NOMO-1 treated with dmso at 0.1 percent for 144 hours (cell line): Measurements from ENCODE around the gene PHYKPL.
"Not testable (repeated sequence)": the region's sequence is repeated elsewhere in the genome, so short reads cannot be mapped to it uniquely, and the experiment has no call there.

ENCODE experiments used
- DNase-seq: peaks from one replicate; lab custom pipeline; 2025; ENCODE audit not compliant: unreplicated experiment; lab: John Stamatoyannopoulos, UW

Gene PHYKPL

DNA sequence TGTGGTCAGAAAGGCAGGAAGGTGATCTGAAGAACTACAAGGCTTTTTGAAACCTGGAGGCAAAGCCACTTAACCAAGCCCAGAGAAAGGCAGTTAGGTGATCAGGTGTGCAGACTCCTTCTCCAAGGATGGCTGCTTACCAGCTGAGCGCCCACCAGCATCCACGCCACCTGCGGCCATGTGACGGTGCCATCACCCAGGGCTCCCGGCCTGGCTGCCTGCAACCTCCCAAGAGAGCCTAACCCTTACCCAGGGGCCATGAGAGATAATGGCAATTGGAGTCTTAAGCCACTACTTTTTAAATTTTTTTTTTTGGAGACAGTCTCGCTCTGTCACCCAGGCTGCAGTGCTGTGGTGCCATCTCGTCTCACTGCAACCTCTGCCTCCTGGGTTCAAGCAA is 33.1 kb upstream of the PHYKPL start:
- no peak for DNase-seq

DNA sequence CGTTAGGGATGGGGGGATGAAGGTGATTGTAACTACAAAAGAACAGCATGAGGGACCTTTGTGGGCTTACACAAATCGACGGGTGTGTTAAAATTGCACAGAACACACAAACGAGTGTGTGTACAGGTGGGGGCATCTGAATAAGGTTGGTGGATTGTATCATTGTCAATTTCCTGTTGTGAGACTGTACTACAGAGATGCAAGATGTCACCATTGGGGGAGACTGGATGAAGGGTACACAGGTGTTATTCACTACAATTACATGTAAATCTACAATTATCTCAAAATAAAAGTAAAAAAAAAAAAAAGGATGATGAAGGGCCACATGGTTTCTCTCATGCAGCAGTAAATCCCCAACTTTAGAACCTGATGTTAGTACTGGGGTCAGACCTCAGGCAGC is 31.4 kb upstream of the PHYKPL start:
- no peak for DNase-seq

DNA sequence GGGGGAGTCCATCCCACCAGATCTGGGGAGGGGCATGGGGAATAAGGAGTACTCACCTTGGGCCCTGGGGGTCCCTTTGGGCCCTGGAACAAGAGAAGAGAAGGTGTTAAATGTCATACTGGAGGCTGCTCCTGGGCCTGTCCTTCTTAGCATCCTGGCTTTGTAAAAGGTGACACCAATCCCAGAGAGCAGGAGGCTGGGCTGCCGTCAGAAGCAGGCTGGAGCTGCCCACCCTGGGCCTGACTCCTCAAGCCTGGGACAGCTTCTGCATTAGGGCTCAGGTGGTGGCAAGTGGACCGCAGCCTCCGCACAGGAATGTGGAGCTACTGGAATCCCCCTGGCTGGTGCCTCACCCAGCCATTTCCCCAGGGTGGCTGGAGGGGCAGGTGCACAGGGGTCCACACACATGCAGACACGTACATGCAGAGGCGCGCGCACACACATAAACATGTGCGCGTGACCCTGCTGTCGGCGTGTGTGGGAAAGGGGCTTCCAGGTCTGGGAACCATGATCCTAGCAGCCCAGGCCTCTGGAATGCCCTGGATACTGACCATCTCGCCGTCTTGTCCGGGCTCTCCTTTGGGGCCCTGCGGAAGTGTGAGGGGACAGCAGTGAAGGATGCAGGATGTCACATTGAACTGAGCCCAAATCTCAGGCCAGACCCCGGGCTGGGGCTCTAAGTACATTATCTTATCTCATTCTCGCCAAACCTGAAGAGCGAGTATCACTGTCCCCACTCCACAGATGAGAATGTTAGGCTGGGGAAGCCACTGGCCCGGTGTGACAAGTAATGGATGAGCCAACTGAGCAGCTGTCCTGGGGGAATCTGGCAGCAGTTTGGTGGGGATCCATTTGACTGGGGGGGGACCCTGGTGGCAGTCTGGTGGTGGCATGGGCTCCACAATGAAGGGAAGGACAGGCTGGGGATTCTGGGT is 29.3 kb upstream of the PHYKPL start:
- DNase-seq: no peak

DNA sequence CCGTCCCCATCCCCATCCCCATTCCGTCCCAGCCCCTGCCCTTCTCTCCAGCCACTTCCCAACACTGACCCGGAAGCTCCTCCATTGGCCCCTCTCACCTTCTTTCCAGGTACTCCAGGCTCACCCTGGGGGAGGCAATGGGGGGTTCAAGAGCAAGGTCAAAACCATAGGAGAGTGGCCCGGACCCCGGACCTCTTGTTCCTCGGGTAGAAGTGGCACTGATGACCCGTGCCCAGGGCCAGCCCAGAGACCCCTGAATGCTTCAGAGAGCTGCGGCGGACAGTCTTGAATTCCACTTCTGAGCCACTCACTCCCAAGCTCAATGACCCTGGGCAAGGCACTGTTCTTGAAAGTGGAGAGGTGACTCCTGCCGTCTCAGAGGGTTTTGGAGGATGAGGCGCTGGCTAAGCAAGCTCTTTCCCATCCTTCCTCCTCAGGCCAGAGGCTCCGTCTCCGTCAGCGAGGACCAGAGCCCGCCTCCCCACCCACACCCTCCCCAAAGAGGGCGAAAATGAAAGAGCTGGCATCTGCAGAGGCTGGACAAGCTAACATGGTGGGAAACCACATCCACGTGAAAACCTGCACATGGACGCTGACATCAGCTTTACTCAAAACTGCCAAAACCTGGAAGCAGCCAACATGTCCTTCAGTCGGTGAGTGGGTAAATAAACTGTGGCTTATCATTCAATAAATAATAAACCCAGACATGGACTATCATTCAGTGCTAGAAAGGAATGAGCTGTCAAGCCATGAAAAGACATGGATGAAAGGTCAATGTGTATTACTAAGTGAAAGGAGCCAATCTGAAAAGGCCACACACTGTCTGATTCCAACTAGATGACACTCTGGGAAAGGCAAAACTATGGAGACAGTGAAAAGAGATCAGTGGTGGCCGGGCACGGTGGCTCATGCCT is 27.3 kb upstream of the PHYKPL start:
- DNase-seq: no peak

DNA sequence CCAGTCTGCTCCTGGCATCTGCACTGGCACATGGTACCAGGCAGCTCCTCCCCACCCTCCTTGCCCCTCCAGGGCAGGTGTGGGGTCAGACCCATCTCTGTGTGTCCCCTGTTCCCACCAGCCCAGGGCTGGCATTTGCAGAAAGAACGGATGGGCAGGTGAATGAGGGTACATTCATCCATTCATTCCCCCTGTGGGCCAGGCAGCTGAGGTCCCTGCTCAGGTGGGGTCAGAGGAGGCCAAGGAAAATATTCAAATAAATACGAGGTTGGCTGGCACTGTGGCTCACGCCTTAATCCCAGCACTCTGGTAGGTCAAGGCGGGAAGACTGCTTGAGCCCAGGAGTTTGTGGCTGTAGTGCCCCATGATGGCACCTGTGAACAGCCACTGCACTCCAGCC is 25.0 kb upstream of the PHYKPL start:
- DNase-seq: no peak

DNA sequence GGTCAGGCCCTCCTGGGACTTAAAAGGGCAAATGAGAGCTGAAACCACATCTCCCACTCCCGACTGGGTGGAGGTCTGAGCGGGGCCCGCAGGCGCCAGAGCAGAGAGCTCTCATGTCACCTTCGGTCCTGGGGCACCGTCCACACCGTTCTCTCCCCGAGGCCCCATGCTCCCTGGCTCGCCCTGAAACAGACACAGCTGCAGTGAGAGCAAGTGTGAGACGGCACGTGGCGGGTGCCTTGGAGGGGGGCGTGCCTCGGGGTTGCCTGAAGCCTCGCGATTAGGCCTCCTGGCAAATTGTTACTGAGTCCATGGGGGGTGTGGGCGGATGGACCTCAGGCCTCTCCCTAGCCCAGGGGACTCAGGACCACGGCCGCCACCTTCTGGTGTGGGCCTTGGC is 24.1 kb upstream of the PHYKPL start:
- no peak for DNase-seq

DNA sequence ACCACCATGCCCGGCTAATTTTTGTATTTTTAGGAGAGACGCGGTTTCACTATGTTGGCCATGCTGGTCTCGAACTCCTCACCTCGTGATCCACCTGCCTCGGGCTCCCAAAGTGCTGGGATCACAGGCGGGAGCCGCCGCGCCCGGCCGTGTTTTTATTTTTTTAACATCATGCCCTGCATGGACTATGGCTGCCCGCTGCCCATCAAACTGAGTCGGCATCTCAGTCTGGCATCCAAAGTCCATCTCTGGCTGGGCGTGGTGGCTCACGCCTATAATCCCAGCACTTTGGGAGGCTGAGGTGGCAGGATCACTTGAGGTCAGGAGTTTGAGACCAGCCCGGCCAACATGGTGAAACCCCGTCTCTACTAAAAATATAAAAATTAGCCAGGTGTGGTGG is 21.0 kb upstream of the PHYKPL start:
- DNase-seq: not testable (repeated sequence)

DNA sequence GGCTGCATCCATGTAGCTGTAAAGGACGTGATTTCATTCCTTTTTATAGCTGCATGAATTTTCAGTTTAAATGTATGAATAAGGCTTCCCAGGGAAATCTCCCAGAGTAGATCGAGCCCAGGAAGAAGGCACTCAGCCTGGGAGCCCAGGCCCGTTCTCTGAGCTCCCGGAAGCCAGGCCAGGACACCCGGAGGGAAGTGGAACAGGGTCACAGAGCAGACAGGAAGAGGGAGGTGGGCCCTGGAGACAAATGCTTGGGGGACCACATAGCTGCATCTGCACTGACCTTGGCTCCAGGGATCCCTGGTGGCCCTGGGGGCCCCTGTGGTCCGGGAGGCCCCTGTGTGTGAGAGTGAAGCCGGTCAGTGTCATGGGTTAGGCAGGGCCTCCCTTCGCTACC is 19.7 kb upstream of the PHYKPL start:
- no peak for DNase-seq

DNA sequence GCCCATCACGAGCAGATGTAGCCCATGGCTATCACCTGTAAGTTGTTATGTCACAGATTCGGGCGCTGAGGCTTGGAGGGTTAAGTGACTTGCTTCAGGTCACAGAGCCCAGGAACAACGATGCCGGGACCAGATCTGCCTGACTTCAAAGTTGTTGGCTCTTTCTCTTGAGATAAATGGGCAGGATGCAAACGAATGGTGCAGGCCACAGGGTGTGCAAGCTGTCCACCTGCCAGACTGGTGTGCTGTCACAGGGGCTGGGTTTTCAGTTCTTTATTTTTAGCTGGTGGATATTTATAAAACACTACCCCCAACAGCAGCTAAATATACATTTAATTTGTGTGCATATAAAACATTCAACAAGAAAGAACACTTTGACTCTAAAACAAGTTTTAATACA is 17.7 kb upstream of the PHYKPL start:
- no peak for DNase-seq

DNA sequence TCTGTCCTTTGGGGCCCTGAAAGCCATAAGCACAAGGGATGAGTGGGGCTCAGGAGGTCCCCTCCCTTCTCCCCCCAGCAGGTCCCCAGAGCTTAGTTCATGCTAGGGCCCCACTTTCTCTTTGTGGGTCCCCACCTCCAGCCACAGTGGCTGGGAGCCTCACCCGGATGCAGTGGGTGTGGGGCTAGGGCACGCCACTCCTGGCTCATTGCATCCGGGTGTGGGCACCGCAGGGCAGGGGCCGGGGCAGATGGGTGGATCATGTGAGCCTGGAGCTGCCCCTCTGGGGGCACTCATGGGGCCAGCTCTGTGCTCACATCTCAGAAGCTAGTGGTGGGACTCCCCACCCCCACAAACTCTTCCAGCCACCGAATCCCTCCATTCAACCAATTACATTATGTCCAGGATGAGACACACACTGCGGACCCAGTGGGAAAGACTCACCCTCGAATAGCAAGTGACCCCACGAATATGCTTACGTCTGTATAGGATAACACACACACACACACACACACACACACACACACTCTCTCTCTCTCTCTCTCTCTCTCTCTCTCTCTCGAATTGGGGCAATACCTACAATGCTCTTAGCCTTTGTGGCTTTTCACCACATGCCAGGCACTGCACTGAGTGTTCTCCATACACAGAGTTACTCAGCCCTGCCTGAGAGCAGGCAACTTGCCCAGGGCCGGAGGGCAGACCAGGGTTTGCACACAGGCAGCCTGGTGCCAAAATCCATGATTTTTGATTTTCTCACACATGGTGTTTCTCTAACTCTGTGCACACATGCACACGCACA is 16.8 kb upstream of the PHYKPL start:
- DNase-seq: no peak

DNA sequence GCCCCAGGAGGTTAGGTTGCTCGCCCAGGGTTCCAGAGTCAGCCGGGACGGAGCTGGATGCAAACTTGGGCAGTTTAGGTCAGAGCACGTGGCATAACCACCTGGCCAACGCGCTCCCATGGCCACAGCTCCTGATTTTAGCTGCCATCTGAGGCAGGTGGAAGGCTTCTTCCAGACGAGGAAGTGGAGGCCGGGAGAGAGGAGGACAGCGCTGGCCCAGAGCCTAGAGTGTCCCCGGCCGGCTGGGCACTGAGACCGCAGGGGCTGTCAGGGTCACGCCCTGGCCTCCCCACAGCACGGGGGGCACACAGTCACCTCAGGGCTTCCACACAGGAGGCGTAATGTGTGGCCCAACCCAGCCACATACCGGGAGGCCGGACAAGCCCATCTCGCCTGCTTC is 16.1 kb upstream of the PHYKPL start:
- DNase-seq: no peak

DNA sequence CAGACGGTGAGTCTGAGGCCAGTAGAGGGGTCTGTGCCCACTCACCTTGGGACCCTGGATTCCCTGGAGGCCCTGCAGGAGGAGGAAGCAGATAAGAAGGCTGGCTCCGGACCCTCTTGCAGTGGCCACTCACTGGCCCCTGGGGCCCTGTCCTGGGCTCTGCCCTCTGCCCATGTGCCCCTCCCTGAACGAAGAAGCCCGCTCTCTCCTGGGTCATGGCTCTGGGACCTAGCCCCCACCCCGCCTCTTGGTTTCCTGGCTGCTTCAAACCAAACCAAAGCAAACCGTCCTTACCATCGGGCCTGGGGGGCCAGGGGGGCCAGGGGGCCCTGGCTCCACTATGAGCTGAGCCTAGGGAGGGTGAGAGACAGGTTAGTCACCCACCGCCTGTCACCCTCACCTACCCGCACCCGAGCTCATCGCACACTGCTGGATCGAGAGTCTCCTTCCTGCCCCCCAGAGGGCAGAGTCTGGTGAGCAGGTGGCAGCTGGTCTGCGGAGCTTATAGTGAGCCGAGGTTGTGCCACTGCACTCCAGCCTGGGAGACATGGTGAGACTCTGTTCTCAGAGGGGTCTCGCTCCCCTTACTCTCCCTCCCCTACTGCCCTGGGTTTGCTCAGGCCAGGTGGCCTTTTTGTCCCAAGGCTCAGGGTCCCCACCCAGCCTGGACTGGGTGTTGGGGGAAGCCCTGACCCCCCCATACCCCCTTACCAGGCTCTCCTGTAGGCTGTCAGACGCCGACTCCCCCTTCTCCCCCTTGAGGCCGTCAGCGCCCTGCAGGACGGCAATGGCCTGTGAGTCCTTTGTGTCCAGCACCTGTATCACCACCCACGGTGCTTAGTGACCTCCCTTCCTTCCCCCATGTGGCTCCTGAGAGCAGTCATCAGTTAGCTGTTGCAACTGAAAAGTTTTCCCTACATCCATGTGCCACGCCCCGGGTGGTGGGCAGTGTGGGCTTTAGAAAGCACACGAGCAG is 15.2 kb upstream of the PHYKPL start:
- DNase-seq: no peak

DNA sequence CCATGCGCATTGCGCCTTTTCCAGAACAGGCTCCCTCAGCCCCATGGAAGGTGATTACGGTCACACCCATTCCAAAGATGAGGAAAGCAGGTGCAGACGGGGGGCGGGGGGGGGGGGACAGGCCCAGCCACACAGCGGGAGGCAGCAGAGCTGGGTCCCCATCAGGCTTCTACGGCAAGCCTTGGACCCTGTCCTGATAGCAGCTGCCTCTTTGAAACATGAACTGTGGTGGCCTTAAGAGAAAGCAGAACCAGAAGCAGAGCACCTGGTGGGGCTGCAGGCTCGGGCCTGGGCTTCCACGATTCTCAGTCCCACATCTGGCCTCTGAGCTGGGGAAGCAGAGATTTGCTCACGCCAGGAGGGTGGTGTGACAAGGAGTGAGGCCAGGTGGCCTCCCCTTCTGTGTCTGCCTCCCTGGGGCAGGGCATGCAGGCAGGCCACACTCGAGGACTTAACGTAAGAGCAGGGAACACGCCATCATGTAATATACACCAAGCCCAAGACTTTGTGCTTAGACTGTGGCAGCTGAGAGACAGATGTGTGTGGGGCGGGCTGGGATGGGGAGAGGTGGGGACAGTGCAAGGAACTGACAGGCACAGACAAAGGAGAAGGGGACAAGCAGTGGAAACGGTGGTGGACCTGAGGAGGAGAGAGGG is 14.2 kb upstream of the PHYKPL start:
- no peak for DNase-seq

DNA sequence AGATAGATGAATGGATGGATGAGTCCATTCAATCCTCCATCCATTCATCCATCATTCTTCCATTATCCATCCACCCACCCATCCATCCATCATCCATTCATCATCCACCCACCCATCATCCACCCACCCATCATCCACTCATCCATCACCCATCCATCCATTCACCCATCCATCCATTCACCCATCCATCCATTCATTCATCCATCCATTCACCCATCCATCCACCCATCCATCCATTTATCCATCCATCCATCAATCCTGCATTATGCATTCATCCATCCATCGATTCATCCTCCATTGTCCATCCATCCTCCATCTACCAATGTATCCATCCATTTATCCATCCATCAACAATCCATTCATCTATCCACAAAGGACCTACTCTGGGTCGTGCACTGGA is 12.8 kb upstream of the PHYKPL start:
- DNase-seq: no peak

DNA sequence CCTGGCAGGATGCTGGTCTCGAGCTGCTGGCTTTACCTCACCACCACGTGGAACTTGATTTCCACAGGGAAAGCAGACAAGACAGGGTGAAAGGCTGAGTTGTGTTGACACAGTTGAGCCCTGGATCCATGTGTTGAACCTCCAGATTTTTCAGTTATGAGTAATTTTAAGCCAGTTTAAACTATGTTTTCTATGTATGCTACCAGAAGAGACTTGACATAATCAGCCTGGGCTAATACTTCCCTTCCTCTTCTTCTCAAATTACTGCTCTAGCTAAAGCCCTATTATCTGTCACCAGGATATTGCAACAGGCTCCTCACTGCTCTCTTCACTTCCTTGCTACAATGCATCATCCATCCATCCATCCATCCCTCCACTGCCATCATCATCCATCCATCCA is 12.0 kb upstream of the PHYKPL start:
- no peak for DNase-seq

DNA sequence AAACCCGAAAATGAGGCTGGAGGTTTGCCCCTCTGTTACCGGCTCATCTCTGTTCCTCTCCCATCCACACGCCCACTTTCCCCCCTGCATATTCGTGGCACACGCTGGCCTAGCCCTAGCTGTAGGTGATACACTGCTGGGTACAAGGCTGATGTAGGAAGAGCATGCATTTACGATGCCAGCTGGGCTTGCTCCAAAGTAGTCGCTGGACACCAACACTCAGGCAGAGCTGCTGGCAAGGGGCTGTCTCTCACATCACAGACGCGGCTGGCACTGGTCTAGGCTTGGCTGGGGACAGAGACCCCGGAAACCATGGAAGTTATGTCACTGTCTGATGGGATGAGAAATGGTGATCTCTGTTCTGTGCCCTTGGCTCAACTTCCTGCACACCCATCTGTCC is 9.8 kb upstream of the PHYKPL start:
- DNase-seq: no peak

DNA sequence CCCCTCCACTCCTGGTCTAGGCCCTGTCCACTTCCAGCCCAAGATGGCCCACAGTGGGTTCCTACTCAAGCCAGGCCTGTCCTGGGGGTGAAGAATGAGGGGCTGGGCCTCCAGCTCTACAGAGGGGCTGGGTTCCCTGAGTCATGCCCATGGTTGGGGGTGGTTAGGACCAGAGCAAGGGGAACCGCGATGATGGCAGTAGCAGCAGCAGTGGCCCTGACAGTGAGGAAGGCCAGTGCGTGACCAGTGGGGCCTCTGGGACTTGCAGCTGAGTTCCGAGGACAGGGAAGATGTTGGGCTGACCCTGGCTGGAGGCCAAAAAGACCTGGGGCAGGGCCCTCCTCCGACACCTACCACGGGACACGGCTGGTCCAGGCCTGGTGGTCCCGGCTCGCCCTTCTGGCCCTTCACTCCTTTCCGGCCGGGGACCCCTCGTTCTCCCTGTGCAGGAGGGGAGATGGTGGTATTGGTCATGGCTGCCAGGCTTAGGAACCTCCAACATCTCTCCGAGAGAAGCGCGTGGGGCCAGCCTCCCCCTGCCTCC is 9.2 kb upstream of the PHYKPL start:
- no peak for DNase-seq

DNA sequence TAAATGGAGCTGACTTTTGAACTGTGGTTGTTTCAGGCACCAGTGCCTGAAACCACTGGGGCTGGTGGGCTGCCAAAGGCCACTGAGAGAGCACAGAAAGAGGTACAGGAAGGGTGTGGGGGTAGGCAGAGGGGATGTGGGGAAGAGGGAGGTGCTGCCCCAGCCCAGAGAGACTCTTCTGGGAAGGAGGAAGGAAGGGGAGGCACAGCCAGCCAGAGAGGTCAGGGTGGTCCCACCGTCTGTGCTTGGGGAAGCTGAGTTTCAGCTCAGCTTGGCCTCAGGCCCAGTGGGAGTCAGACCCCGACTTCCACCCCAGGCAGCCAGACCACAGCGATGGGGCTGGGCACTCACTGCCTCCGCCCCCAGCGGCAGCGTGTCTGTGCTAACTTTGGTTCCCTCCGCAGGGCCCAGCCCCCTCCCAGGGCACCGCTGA is 8.6 kb upstream of the PHYKPL start:
- no peak for DNase-seq

DNA sequence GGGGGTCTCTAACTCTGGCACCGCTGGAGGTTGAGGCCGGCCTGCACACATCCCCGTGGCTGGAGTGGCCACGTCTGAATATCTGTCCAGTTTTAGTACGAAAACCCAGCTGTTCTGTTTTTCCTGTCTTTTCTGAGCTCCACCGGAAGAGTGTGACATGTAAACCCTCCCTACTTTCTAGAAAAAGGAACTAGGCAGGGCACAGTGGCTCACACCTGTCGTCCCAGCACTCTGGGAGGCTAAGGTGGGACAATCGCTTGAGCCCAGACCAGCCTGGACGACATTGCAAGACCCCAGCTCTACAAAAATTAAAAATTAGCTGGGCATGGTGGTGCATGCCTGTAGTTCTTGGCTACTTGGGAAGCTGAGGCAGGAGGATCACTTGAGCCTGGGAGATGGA is 8.2 kb upstream of the PHYKPL start:
- no peak for DNase-seq
